Esophagus muscularis mucosa (tissue), 4 donors: ENCODE data around the gene TUSC2. TPM values are rescaled to one million over a fixed set of nuclear protein-coding genes. Genes with fewer than 3 reads are reported as not detected.

Source experiments
- DNase-seq: peaks from one replicate; pipeline ENCODE4 v3.0.0-alpha.2; 2017; ENCODE audit errors: extremely low spot score
- H3K27ac ChIP-seq, 4 donors: fragments of 200-600 bp; sonication (generic); replicated peaks in 1 of 4; 1 replicate in 3 of 4; 2 replicates in 1 of 4; pipeline ENCODE4 v1.5.1; 2016 to 2019; ENCODE audit warnings: mild to moderate bottlenecking in 1 of 4
- H3K27me3 ChIP-seq, 4 donors: fragments of 200-600 bp; sonication (generic); one replicate each; pipeline versions ENCODE4 v1.5.1 to v1.6.0; 2016 to 2019
- H3K36me3 ChIP-seq, 4 donors: fragments of 200-600 bp; sonication (generic); one replicate each; pipeline ENCODE4 v1.5.1; 2016 to 2019
- H3K4me1 ChIP-seq, 4 donors: fragments of 200-600 bp; sonication (generic); one replicate each; pipeline ENCODE4 v1.5.1; 2016 to 2019
- H3K4me3 ChIP-seq, 4 donors: fragments of 200-600 bp; sonication (generic); 1 replicate in 2 of 4; 2 replicates in 2 of 4; pipeline ENCODE4 v1.5.1; 2016 to 2019; ENCODE audit warnings: mild to moderate bottlenecking in 4 of 4, moderate library complexity in 1 of 4
- H3K9me3 ChIP-seq, 4 donors: fragments of 200-600 bp; sonication (generic); 1 replicate in 3 of 4; 2 replicates in 1 of 4; pipeline ENCODE4 v1.5.1; 2016 to 2019
- CTCF ChIP-seq, 3 experiments: fragments of 200-600 bp in 2 of 3; fragments of 450-650 bp in 1 of 3; sonication (generic) in 2 of 3; IDR thresholded peaks; one replicate each; pipeline ENCODE4 v1.5.1; 2017 to 2019; ENCODE audit warnings: antibody characterized with exemption in 3 of 3, mild to moderate bottlenecking in 2 of 3, moderate library complexity in 1 of 3
- EP300 ChIP-seq: sonication (generic); formaldehyde crosslinking; IDR thresholded peaks from one replicate; pipeline ENCODE4 v1.6.1; 2017; ENCODE audit warnings: antibody characterized with exemption
- POLR2A ChIP-seq: fragments of 450-650 bp; IDR thresholded peaks from one replicate; pipeline ENCODE4 v1.6.1; 2017; ENCODE audit warnings: antibody characterized with exemption, moderate library complexity, mild to moderate bottlenecking, low read depth
- POLR2AphosphoS5 ChIP-seq, 2 donors: sonication (generic); formaldehyde crosslinking; IDR thresholded peaks; one replicate each; pipeline ENCODE4 v1.6.1; 2017; ENCODE audit warnings: antibody characterized with exemption in 2 of 2
- WGBS: methylation state at CpG from one replicate; pipeline ENCODE4 v1.1.5; 2018; 5-methylcytosine and 5-hydroxymethylcytosine counted together
- intact Hi-C: fragments of 100-400 bp; cut with DNase I; formaldehyde crosslinking; loops from one replicate; pipeline ENCODE4 v1.15.1; 2023
- total RNA-seq, 4 donors: library from RNA; depleted of rRNA; stranded (reverse); fragments of >200 nt; gene quantifications; one replicate each; pipeline versions ENCODE4 v1.1.0 to v1.2.1, GENCODE V29; 2016

TUSC2 gene
- total RNA-seq, 4 donors from 2014 or later: 18.7 to 40.6 (median 37.5) TPM

GRCh38 chr3:50372349-50372748 lies 44.3 kb upstream of the TUSC2 start:
- DNase-seq: no peak
- Histone ChIP-seq H3K4me3 (no peak overlapping the region), H3K36me3 (no peaks in the 10 kb centered on the region), H3K4me1 (no peaks in the 10 kb centered on the region), H3K27ac (no peak overlapping the region), H3K27me3 (no peaks in the 10 kb centered on the region), H3K9me3 (no peaks in the 10 kb centered on the region)
- TF ChIP-seq POLR2A: no peak
- TF ChIP-seq EP300: no peak
- TF ChIP-seq POLR2AphosphoS5 (IDR thresholded peaks at IDR 0.05): no peak
- TF ChIP-seq CTCF (IDR thresholded peaks at IDR 0.05): no peak
- intact Hi-C loops: no loop called here
- WGBS: 71% methylated on average over 7 of the region's 8 CpGs

- Histone ChIP-seq H3K27me3 (no peaks in the 10 kb centered on the region), H3K4me1 (no peaks in the 10 kb centered on the region), H3K27ac (no peak overlapping the region), H3K36me3 (no peaks in the 10 kb centered on the region), H3K9me3 (no peaks in the 10 kb centered on the region), H3K4me3 (no peak overlapping the region)
- no peak for DNase-seq
- TF ChIP-seq POLR2A (no peak), EP300 (no peak), CTCF (IDR thresholded peaks at IDR 0.05) (no peak), POLR2AphosphoS5 (IDR thresholded peaks at IDR 0.05) (no peak)
- WGBS: 80% methylated on average over 3 of the region's 3 CpGs
- intact Hi-C loops: no loop called here
Observed at GRCh38 chr3:50371133-50371685, 43.2 kb upstream of the TUSC2 start.

GRCh38 chr3:50370594-50370993 lies 42.6 kb upstream of the TUSC2 start:
- intact Hi-C loops: no loop called here
- no peak overlapping the region for H3K4me3 ChIP-seq
- no peak for TF ChIP-seq CTCF (IDR thresholded peaks at IDR 0.05)
- no peak for TF ChIP-seq POLR2A
- no peak for TF ChIP-seq POLR2AphosphoS5 (IDR thresholded peaks at IDR 0.05)
- no peak for TF ChIP-seq EP300
- no peaks in the 10 kb centered on the region for H3K27me3 ChIP-seq
- peaks cover 1 to 4% (median 4%) of the 10 kb centered on the region in 4 donors for H3K4me1 ChIP-seq
- H3K27ac ChIP-seq: no peak overlapping the region
- no peaks in the 10 kb centered on the region for H3K9me3 ChIP-seq
- no peaks in the 10 kb centered on the region for H3K36me3 ChIP-seq
- WGBS: 62% methylated on average over 12 of the region's 14 CpGs
- DNase-seq: no peak

GRCh38 chr3:50369012-50369670 lies 41.1 kb upstream of the TUSC2 start:
- peaks cover 14 to 19% (median 18%) of the 10 kb centered on the region in 4 donors for H3K4me1 ChIP-seq
- H3K9me3 ChIP-seq: no peaks in the 10 kb centered on the region
- intact Hi-C loops: no loop called here
- no peak overlapping the region for H3K4me3 ChIP-seq
- H3K27ac ChIP-seq: no peak overlapping the region
- H3K36me3 ChIP-seq: no peaks in the 10 kb centered on the region
- no peaks in the 10 kb centered on the region for H3K27me3 ChIP-seq
- WGBS: 75% methylated on average over 9 of the region's 9 CpGs
- DNase-seq: no peak
- TF ChIP-seq CTCF (IDR thresholded peaks at IDR 0.05) (no peak), EP300 (no peak), POLR2A (no peak), POLR2AphosphoS5 (IDR thresholded peaks at IDR 0.05) (no peak)
